A673 (cell line): ENCODE measurements around the gene GNA15.

Experiments used
- CTCF ChIP-seq: fragments of 300-800, 200-600 bp; sonication (generic); conservative IDR thresholded peaks from 2 replicates; pipeline ENCODE4 v1.5.1; 2017; ENCODE audit warnings: low read depth, mild to moderate bottlenecking, antibody characterized with exemption, low read length, moderate library complexity, mixed read lengths
- EZH2 ChIP-seq: fragments of 200-600 bp; sonication (generic); IDR thresholded peaks from 2 replicates; pipeline ENCODE4 v1.6.1; 2017; ENCODE audit warnings: borderline replicate concordance, low read depth, mild to moderate bottlenecking, mixed read lengths, antibody characterized with exemption, low read length; ENCODE audit not compliant: poor library complexity, severe bottlenecking

- no peak for TF ChIP-seq CTCF
- no peak for TF ChIP-seq EZH2
Observed at GRCh38 chr19:3114811-3115210, 21.0 kb upstream of the GNA15 start.
